ENCODE measurements around the gene MOCS1. TPM values are rescaled to one million over a fixed set of nuclear protein-coding genes. Genes with fewer than 3 reads are reported as not detected.

The MOCS1 gene
- total RNA-seq, 1 donor, result 25.3 TPM

- no peak overlapping the region for H3K27ac ChIP-seq (ENCODE audit: low read depth, low read length)
- peak overlapping the region; percentile 64 for H2AFZ ChIP-seq (ENCODE audit: low read length)
- peak; percentile 94 for DNase-seq (ENCODE audit: insufficient read length, low spot score, missing footprints)
- peak; percentile 86 for TF ChIP-seq CTCF (IDR thresholded peaks at IDR 0.05; ENCODE audit: extremely low read depth, low read depth, low read length)
- H3K79me2 ChIP-seq (ENCODE audit: insufficient read depth, low read length), result no peaks in the 10 kb centered on the region
- H3K4me2 ChIP-seq (ENCODE audit: insufficient read depth, low read length), result no peak overlapping the region
- no peaks in the 10 kb centered on the region for H3K4me1 ChIP-seq (ENCODE audit: insufficient read depth, low read length)
- no peaks in the 10 kb centered on the region for H3K9me3 ChIP-seq (ENCODE audit: low read depth, low read length)
- no peak overlapping the region for H3K4me3 ChIP-seq (ENCODE audit: insufficient read depth, low read length)
- peaks cover 42% of the 10 kb centered on the region for H3K36me3 ChIP-seq (ENCODE audit: insufficient read depth, low read length)
- H3K27me3 ChIP-seq (ENCODE audit: insufficient read depth, low read length), result no peaks in the 10 kb centered on the region
- no peaks in the 10 kb centered on the region for H4K20me1 ChIP-seq (ENCODE audit: insufficient read depth, low read length)
These were observed 69.0 kb downstream of the MOCS1 start for GRCh38 chr6:39865011-39865888.

DNA sequence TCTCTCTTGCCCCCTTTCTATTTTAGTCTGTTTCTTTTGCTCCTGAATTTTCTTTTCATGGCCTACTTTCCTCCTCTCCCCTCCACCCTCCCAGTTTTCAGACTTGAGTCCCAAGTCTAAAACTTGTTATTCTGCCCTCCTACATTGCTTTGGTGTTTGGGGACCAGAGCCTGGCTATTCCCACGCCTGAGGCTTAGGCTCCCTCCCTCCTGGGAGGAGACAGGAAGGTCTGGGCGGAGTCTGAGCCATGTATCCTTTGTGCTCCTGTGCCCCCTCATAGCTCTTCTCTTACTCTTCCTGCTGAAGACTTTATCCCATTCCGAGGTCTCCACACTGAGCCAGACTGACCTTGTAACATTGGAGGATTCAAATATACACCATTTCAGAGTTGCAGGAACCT lies 72.6 kb downstream of the MOCS1 start:
- Histone ChIP-seq H4K20me1 (ENCODE audit: insufficient read depth, low read length) (no peaks in the 10 kb centered on the region), H3K4me3 (ENCODE audit: insufficient read depth, low read length) (no peak overlapping the region), H3K4me1 (ENCODE audit: insufficient read depth, low read length) (no peaks in the 10 kb centered on the region), H3K36me3 (ENCODE audit: insufficient read depth, low read length) (peaks cover 32% of the 10 kb centered on the region), H3K27ac (ENCODE audit: low read depth, low read length) (no peak overlapping the region), H3K27me3 (ENCODE audit: insufficient read depth, low read length) (no peaks in the 10 kb centered on the region), H3K4me2 (ENCODE audit: insufficient read depth, low read length) (no peak overlapping the region), H3K9me3 (ENCODE audit: low read depth, low read length) (no peaks in the 10 kb centered on the region), H3K79me2 (ENCODE audit: insufficient read depth, low read length) (no peaks in the 10 kb centered on the region), H2AFZ (ENCODE audit: low read length) (no peak overlapping the region)
- TF ChIP-seq CTCF (IDR thresholded peaks at IDR 0.05; ENCODE audit: extremely low read depth, low read depth, low read length), result no peak
- DNase-seq (ENCODE audit: insufficient read length, low spot score, missing footprints), result no peak

GRCh38 chr6:39859025-39859424 lies 75.2 kb downstream of the MOCS1 start:
- no peak for TF ChIP-seq CTCF (IDR thresholded peaks at IDR 0.05; ENCODE audit: extremely low read depth, low read depth, low read length)
- Histone ChIP-seq H2AFZ (ENCODE audit: low read length) (no peak overlapping the region), H3K4me1 (ENCODE audit: insufficient read depth, low read length) (peaks cover 18% of the 10 kb centered on the region), H3K9me3 (ENCODE audit: low read depth, low read length) (no peaks in the 10 kb centered on the region), H3K79me2 (ENCODE audit: insufficient read depth, low read length) (no peaks in the 10 kb centered on the region), H3K27me3 (ENCODE audit: insufficient read depth, low read length) (no peaks in the 10 kb centered on the region), H3K27ac (ENCODE audit: low read depth, low read length) (no peak overlapping the region), H3K4me3 (ENCODE audit: insufficient read depth, low read length) (no peak overlapping the region), H3K36me3 (ENCODE audit: insufficient read depth, low read length) (peaks cover 30% of the 10 kb centered on the region), H3K4me2 (ENCODE audit: insufficient read depth, low read length) (no peak overlapping the region), H4K20me1 (ENCODE audit: insufficient read depth, low read length) (no peaks in the 10 kb centered on the region)
- DNase-seq (ENCODE audit: insufficient read length, low spot score, missing footprints), result no peak

DNA sequence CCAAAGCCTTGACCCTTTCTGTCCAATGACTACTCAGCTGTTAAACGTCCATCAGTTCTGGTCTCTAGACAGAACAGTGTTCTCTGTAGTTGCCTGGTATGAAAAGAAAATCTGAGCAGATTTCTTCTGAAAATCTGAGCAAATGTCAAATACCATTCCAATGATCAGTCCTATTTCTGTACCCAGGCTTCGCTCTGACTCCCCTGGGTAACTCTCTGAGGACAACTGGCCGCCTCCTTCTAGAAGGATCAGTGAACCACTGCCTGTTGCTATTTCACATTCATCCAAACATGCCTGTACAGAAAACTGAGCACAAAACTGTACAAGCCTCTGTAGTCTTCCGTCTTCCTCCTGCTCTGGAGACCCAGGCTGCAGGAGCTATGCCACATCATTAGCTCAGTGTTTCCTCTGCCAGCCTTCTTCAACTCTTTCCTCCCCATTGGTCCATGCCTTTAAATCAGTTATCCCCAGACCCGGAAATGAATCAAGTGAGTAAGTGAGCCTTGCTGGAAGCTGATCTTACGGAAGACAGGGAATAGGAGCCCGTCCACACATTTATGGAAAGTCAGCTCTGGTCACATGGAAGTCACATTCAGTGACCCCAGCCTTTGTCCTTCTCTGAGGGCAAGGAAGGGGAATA lies 78.8 kb downstream of the MOCS1 start:
- H3K79me2 ChIP-seq (ENCODE audit: insufficient read depth, low read length), result peaks cover 16% of the 10 kb centered on the region
- peak overlapping the region; percentile 76 for H3K27ac ChIP-seq (ENCODE audit: low read depth, low read length)
- peak overlapping the region; percentile 74 for H2AFZ ChIP-seq (ENCODE audit: low read length)
- no peaks in the 10 kb centered on the region for H4K20me1 ChIP-seq (ENCODE audit: insufficient read depth, low read length)
- peak overlapping the region; percentile 70 for H3K4me2 ChIP-seq (ENCODE audit: insufficient read depth, low read length)
- peaks cover 16% of the 10 kb centered on the region for H3K36me3 ChIP-seq (ENCODE audit: insufficient read depth, low read length)
- TF ChIP-seq CTCF (IDR thresholded peaks at IDR 0.05; ENCODE audit: extremely low read depth, low read depth, low read length), result no peak
- DNase-seq (ENCODE audit: insufficient read length, low spot score, missing footprints), result peak; percentile 81
- H3K4me3 ChIP-seq (ENCODE audit: insufficient read depth, low read length), result no peak overlapping the region
- peaks cover 31% of the 10 kb centered on the region for H3K4me1 ChIP-seq (ENCODE audit: insufficient read depth, low read length)
- H3K27me3 ChIP-seq (ENCODE audit: insufficient read depth, low read length), result no peaks in the 10 kb centered on the region
- no peaks in the 10 kb centered on the region for H3K9me3 ChIP-seq (ENCODE audit: low read depth, low read length)
